ENCODE measurements around the gene SUMO3. TPM values are rescaled to one million over a fixed set of nuclear protein-coding genes. Genes with fewer than 3 reads are reported as not detected.

The SUMO3 gene
- total and polyA plus RNA-seq, 2 of the 13 experiments (the other 11 are each of a cell fraction or from before 2014, with no cell fraction given) = 51.4 to 92.4 TPM

- Histone ChIP-seq H3K27me3 (ENCODE audit: control insufficient read depth in 1 of 2, insufficient read depth in 2 of 2, low read length in 2 of 2) (peaks cover 4 to 22% of the 10 kb centered on the region in 2 experiments), H3K4me2 (ENCODE audit: low read depth, low read length) (no peak overlapping the region), H4K20me1 (ENCODE audit: insufficient read depth, low read length) (no peaks in the 10 kb centered on the region), H3K9ac (ENCODE audit: insufficient read depth, low read depth, low read length) (no peak overlapping the region), H3K4me3 (replicated peaks in 1 of 3; ENCODE audit: insufficient read depth in 1 of 3, low read depth in 2 of 3, low read length in 3 of 3) (no peak overlapping the region), H3K79me2 (ENCODE audit: insufficient read depth, low read length) (no peaks in the 10 kb centered on the region), H3K9me3 (ENCODE audit: low read length) (peaks cover 3% of the 10 kb centered on the region; the same call in 1 of the 2 replicates), H3K4me1 (ENCODE audit: insufficient read depth, low read length) (peaks cover 40% of the 10 kb centered on the region), H3K27ac (ENCODE audit: extremely low read length, insufficient read depth, low read length) (no peak overlapping the region), H3K36me3 (replicated peaks in 1 of 2; ENCODE audit: control insufficient read depth in 1 of 2, insufficient read depth in 2 of 2, low read length in 2 of 2) (no peaks in the 10 kb centered on the region), H2AFZ (ENCODE audit: low read length) (no peak overlapping the region)
- FAIRE-seq = no peak
- in situ Hi-C loops (cut with HindIII; ENCODE audit: extremely low pct_ligation_motif_present, low pct_unique_long_range_greater_than_20kb) = no loop called here
- ChIA-PET POLR2A (no interaction called here), CTCF (ENCODE audit: low intra/inter-chr PET ratio, low total read pairs) (no interaction called here)
- ATAC-seq = no peak
- 27% methylated on average over 7 of the region's 26 CpGs for whole genome bisulfite sequencing (ENCODE audit: low lambda C conversion rate)
- intact Hi-C loops (cut with micrococcal nuclease; ENCODE audit: unreplicated experiment) = no loop called here
- DNase-seq (ENCODE audit: low spot score) = no peak
- BruUV-seq (replicated peaks) = no TSS peak
- no peak for TF ChIP-seq ZSCAN31 (CRISPR knock-in tag; IDR thresholded peaks at IDR 0.05; ENCODE audit: low read depth)
- TF ChIP-seq ZBTB44 (CRISPR knock-in tag; IDR thresholded peaks at IDR 0.05) = no peak
- TF ChIP-seq ZNF564 (CRISPR knock-in tag; IDR thresholded peaks at IDR 0.05) = no peak
- TF ChIP-seq, protein P1, sequence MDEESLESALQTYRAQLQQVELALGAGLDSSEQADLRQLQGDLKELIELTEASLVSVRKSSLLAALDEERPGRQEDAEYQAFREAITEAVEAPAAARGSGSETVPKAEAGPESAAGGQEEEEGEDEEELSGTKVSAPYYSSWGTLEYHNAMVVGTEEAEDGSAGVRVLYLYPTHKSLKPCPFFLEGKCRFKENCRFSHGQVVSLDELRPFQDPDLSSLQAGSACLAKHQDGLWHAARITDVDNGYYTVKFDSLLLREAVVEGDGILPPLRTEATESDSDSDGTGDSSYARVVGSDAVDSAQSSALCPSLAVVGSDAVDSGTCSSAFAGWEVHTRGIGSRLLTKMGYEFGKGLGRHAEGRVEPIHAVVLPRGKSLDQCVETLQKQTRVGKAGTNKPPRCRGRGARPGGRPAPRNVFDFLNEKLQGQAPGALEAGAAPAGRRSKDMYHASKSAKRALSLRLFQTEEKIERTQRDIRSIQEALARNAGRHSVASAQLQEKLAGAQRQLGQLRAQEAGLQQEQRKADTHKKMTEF (CRISPR knock-in tag; IDR thresholded peaks at IDR 0.05) = no peak
- TF ChIP-seq HOXA5 (CRISPR knock-in tag; IDR thresholded peaks at IDR 0.05) = no peak
- TF ChIP-seq PATZ1 (CRISPR knock-in tag; IDR thresholded peaks at IDR 0.05) = no peak
- TF ChIP-seq RBM22 (optimal IDR thresholded peaks at IDR 0.05; ENCODE audit: low read length) = no peak
- TF ChIP-seq ZNF609 (CRISPR knock-in tag; IDR thresholded peaks at IDR 0.05; ENCODE audit: borderline replicate concordance) = no peak
- TF ChIP-seq NR2F2 (IDR thresholded peaks at IDR 0.05; ENCODE audit: borderline replicate concordance, low read depth) = no peak
- no peak for TF ChIP-seq ZNF503 (CRISPR knock-in tag; IDR thresholded peaks at IDR 0.05)
- no peak for TF ChIP-seq SRSF4 (IDR thresholded peaks at IDR 0.05; ENCODE audit: low read depth, low read length, poor library complexity, severe bottlenecking)
These were observed 16.5 kb upstream of the SUMO3 start for GRCh38 chr21:44834231-44834950.
